DND-41 (cell line): ENCODE measurements around the gene RHBDD1.

Experiments
- EZH2 ChIP-seq: IDR thresholded peaks from 3 replicates; pipeline ENCODE4 v1.6.1; 2012; ENCODE audit warnings: borderline replicate concordance, low read depth, mild to moderate bottlenecking, moderate library complexity, low read length, inconsistent platforms; ENCODE audit not compliant: severe bottlenecking
- TF ChIP-seq, protein P1 (sequence below): IDR thresholded peaks from 2 replicates; pipeline ENCODE4 v1.5.1; 2012; ENCODE audit warnings: borderline replicate concordance, low read length, moderate library complexity, mild to moderate bottlenecking; ENCODE audit not compliant: poor library complexity, severe bottlenecking; ENCODE audit errors: extremely low read depth

DNA sequence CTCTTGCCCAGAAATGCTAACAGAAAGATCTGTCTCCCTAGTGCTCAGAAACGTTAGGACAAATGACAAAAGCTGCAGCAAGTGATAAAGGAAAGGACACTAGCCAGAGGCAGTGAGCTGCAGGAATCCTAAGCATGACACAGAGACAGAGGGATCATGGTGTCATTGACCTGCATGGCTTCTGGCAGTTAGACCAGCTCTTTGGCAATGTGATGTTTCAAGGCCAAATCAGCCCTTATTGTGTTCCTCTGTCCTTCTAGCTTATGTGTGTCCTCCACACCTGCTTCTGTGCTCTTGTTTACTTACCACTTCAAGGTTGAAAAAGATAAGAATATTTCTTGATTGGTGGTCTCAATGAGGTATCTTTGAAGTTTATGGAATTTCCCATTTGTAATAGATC is 120.8 kb downstream of the RHBDD1 start:
- TF ChIP-seq, protein P1, sequence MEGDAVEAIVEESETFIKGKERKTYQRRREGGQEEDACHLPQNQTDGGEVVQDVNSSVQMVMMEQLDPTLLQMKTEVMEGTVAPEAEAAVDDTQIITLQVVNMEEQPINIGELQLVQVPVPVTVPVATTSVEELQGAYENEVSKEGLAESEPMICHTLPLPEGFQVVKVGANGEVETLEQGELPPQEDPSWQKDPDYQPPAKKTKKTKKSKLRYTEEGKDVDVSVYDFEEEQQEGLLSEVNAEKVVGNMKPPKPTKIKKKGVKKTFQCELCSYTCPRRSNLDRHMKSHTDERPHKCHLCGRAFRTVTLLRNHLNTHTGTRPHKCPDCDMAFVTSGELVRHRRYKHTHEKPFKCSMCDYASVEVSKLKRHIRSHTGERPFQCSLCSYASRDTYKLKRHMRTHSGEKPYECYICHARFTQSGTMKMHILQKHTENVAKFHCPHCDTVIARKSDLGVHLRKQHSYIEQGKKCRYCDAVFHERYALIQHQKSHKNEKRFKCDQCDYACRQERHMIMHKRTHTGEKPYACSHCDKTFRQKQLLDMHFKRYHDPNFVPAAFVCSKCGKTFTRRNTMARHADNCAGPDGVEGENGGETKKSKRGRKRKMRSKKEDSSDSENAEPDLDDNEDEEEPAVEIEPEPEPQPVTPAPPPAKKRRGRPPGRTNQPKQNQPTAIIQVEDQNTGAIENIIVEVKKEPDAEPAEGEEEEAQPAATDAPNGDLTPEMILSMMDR, result no peak
- TF ChIP-seq EZH2, result no peak
